ENCODE data around the gene LAG3.

Gene LAG3

DNA sequence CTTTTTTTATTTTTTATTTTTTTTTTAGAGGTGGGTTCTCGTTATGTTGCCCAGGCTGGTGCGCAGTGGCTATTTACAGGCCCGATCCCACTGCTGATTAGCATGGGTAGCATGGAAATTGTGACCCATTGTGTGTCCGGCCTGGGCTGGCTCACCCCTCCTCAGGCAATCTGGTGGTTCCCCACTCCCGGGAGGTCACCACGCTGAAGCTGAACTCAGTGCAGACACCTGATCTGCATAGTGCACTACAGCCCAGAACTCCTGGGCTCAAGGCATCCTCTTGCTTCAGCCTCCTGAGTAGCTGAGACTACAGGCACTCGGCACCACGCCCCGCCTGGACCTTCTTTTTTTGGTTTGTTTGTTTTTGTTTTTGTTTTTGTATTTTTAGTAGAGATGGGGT lies 11.5 kb downstream of the LAG3 start:
- TF ChIP-seq, protein P1, sequence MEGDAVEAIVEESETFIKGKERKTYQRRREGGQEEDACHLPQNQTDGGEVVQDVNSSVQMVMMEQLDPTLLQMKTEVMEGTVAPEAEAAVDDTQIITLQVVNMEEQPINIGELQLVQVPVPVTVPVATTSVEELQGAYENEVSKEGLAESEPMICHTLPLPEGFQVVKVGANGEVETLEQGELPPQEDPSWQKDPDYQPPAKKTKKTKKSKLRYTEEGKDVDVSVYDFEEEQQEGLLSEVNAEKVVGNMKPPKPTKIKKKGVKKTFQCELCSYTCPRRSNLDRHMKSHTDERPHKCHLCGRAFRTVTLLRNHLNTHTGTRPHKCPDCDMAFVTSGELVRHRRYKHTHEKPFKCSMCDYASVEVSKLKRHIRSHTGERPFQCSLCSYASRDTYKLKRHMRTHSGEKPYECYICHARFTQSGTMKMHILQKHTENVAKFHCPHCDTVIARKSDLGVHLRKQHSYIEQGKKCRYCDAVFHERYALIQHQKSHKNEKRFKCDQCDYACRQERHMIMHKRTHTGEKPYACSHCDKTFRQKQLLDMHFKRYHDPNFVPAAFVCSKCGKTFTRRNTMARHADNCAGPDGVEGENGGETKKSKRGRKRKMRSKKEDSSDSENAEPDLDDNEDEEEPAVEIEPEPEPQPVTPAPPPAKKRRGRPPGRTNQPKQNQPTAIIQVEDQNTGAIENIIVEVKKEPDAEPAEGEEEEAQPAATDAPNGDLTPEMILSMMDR (IDR thresholded peaks at IDR 0.05; ENCODE audit: low read depth, low read length, missing control alignments) = no peak
- DNase-seq (ENCODE audit: low read depth) = no peak
- H3K4me3 ChIP-seq (ENCODE audit: low read depth, low read length) = no peak overlapping the region

DNA sequence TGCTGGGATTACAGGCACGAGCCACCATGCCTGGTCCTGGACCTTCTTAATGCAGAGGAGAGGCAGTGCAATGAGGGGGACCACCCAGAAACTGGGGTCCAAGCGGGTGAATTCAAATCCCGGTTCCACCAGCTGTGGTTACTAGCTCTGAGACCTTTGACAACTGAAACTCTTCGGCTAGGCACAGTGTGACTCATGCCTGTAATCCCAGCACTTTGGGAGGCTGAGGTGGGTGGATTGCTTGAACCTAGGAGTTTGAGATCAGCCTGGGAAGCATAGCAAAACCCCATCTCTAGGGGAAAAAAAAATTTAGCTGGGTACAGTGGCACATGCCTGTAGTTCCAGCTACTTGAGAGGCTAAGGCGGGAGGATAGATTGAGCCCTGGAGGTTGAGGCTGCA lies 12.0 kb downstream of the LAG3 start:
- H3K4me3 ChIP-seq (ENCODE audit: low read depth, low read length) = no peak overlapping the region
- TF ChIP-seq, protein P1 (IDR thresholded peaks at IDR 0.05; ENCODE audit: low read depth, low read length, missing control alignments) = no peak
- DNase-seq (ENCODE audit: low read depth) = no peak

DNA sequence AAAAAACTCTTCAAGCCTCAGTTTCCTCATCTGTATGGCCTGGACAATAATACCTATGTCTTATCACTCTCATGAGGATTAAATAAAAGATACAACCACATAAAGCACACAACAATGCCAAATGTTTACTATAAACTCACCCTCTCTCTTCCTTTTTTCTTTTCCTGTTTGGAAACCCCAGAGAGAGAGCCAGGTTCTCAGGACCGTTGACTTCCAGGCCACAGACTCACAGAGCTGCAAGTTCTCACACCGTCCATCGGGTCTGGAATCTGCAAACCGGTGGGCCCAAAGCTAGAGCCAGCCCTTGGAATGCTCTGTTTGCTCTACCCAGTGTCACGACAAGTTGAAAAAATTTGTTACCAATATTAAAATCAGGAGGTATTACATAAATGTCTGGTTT lies 12.4 kb downstream of the LAG3 start:
- TF ChIP-seq, protein P1 (IDR thresholded peaks at IDR 0.05; ENCODE audit: low read depth, low read length, missing control alignments) = no peak
- no peak for DNase-seq (ENCODE audit: low read depth)
- H3K4me3 ChIP-seq (ENCODE audit: low read depth, low read length) = no peak overlapping the region

DNA sequence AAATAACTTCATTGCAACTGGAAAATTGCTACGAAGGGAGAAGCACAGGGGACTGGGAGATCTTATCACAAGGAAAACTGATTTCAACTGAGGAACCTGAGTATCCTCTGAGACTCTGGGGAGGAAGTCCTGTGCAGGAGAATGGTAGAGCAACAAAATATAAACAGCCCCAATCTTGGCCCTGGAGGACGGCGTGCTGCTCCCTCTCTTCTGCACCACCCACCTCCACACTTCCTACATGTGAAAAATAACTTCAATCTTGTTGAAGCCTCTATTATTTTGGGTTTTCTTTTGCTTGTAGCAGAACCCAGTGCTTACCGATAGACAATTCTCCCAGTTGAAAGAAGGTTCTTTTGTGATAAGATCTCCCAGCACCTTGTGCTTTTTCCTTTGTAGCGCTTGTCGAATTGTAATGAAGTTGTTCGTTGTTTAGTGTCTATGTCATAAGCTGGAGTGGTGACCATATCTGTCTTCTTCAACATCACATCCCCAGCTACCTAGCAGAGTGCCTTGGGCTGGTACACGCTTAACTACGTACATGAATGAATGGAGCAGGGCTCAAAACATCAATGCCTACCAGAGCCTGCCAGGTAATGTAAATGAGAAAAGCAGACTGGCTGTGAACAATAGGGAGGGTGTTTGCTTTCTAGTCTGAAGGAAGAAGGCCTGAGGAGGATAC lies 14.2 kb downstream of the LAG3 start:
- H3K4me3 ChIP-seq (ENCODE audit: low read depth, low read length) = no peak overlapping the region
- TF ChIP-seq, protein P1 (IDR thresholded peaks at IDR 0.05; ENCODE audit: low read depth, low read length, missing control alignments) = no peak
- DNase-seq (ENCODE audit: low read depth) = no peak

DNA sequence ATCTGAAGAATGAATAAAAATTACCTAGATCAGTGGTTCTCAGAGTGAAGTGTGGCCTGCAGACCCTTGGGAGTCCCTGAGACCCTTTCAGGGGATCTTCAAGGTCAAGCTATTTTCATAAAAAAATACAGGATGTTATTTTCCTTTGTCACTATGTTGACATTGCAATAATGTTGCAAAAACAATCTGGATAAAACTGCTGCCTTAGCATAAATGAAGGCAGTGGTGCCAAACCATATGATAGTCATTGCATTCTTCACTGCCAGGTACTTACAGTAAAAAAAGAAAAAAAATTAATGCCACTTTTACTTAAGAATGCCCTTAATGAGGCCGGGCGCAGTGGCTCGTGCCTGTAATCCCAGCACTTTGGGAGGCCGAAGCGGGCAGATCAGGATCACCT lies 15.0 kb downstream of the LAG3 start:
- no peak overlapping the region for H3K4me3 ChIP-seq (ENCODE audit: low read depth, low read length)
- TF ChIP-seq, protein P1 (IDR thresholded peaks at IDR 0.05; ENCODE audit: low read depth, low read length, missing control alignments) = no peak
- DNase-seq (ENCODE audit: low read depth) = no peak

DNA sequence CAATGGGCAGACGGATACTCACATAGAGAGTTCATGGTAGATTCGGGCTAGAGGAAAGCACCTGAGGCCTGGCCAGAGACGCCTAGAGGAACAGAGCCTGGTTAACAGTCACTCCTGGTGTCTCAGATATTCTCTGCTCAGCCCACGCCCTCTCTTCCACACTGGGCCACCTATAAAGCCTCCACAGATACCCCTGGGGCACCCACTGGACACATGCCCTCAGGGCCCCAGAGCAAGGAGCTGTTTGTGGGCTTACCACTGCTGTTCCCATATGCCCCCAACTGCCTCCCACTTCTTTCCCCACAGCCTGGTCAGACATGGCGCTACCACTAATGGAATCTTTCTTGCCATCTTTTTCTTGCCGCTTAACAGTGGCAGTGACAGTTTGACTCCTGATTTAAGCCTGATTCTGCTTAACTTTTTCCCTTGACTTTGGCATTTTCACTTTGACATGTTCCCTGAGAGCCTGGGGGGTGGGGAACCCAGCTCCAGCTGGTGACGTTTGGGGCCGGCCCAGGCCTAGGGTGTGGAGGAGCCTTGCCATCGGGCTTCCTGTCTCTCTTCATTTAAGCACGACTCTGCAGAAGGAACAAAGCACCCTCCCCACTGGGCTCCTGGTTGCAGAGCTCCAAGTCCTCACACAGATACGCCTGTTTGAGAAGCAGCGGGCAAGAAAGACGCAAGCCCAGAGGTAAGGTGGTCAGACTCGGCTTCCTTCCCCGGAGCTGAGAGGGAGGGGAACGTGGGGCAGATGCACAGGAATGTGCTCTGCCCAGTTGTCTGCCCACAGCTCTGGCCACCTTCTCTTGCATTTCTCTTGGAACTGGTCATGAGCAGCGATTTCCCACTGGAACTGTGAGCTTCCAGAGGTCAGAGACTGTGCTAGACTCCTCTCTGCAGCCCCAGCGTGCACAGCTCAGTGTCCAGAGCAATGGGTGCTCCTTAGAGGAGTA lies 16.9 kb downstream of the LAG3 start, which contains the start of gene CD4:
CD4 (plus strand) TSS at position 557 of the 953 bp plus-strand sequence. CDS start 10,611 bp downstream, outside the sequence.
- no peak within 1 kb of the TSS for H3K4me3 ChIP-seq (ENCODE audit: low read depth, low read length)
- DNase-seq (ENCODE audit: low read depth) = no peak
- TF ChIP-seq, protein P1 (IDR thresholded peaks at IDR 0.05; ENCODE audit: low read depth, low read length, missing control alignments) = no peak

All from GM12864 (cell line).